ENCODE data around the gene DGKI. TPM values are rescaled to one million over a fixed set of nuclear protein-coding genes. Genes with fewer than 3 reads are reported as not detected.

Gene DGKI
- total RNA-seq, 1 experiment from 2014 or later = not detected

- no peaks in the 10 kb centered on the region for H3K4me1 ChIP-seq (ENCODE audit: low read length)
- no peaks in the 10 kb centered on the region for H3K9me2 ChIP-seq (replicated peaks; ENCODE audit: insufficient read depth, low read length)
- no peaks in the 10 kb centered on the region for H4K20me1 ChIP-seq (ENCODE audit: insufficient read depth, low read depth, low read length)
- no peak overlapping the region for H3K27ac ChIP-seq (ENCODE audit: low read length)
- no peaks in the 10 kb centered on the region for H3K9me3 ChIP-seq (ENCODE audit: low read length)
- no peak overlapping the region for H3K9ac ChIP-seq (ENCODE audit: low read length)
- H2AFZ ChIP-seq (ENCODE audit: low read length) = no peak overlapping the region
- H3K79me2 ChIP-seq (ENCODE audit: low read length) = no peaks in the 10 kb centered on the region
- H3K4me2 ChIP-seq (ENCODE audit: low read depth, low read length, poor library complexity, severe bottlenecking) = no peak overlapping the region
- DNase-seq = peak; percentile 82
- H3K4me3 ChIP-seq (ENCODE audit: low read length) = no peak overlapping the region
- H3K27me3 ChIP-seq (ENCODE audit: low read length) = no peaks in the 10 kb centered on the region
- no peaks in the 10 kb centered on the region for H3K36me3 ChIP-seq (ENCODE audit: insufficient read depth, low read length)
Observed at GRCh38 chr7:137606061-137606674, 240.6 kb downstream of the DGKI start.

GRCh38 chr7:137603043-137603442 is 243.7 kb downstream of the DGKI start:
- Histone ChIP-seq H3K4me1 (ENCODE audit: low read length) (no peaks in the 10 kb centered on the region), H3K27ac (ENCODE audit: low read length) (no peak overlapping the region), H3K79me2 (ENCODE audit: low read length) (no peaks in the 10 kb centered on the region), H3K4me3 (ENCODE audit: low read length) (no peak overlapping the region), H4K20me1 (ENCODE audit: insufficient read depth, low read depth, low read length) (no peaks in the 10 kb centered on the region), H3K9me3 (ENCODE audit: low read length) (no peaks in the 10 kb centered on the region), H3K27me3 (ENCODE audit: low read length) (no peaks in the 10 kb centered on the region), H3K36me3 (ENCODE audit: insufficient read depth, low read length) (no peaks in the 10 kb centered on the region), H3K9me2 (replicated peaks; ENCODE audit: insufficient read depth, low read length) (no peaks in the 10 kb centered on the region), H2AFZ (ENCODE audit: low read length) (no peak overlapping the region), H3K9ac (ENCODE audit: low read length) (no peak overlapping the region), H3K4me2 (ENCODE audit: low read depth, low read length, poor library complexity, severe bottlenecking) (no peak overlapping the region)
- no peak for DNase-seq

GRCh38 chr7:137601642-137602041 is 245.1 kb downstream of the DGKI start:
- no peaks in the 10 kb centered on the region for H3K36me3 ChIP-seq (ENCODE audit: insufficient read depth, low read length)
- H3K4me2 ChIP-seq (ENCODE audit: low read depth, low read length, poor library complexity, severe bottlenecking) = no peak overlapping the region
- no peaks in the 10 kb centered on the region for H3K4me1 ChIP-seq (ENCODE audit: low read length)
- H3K79me2 ChIP-seq (ENCODE audit: low read length) = no peaks in the 10 kb centered on the region
- no peaks in the 10 kb centered on the region for H3K27me3 ChIP-seq (ENCODE audit: low read length)
- H3K9me3 ChIP-seq (ENCODE audit: low read length) = no peaks in the 10 kb centered on the region
- no peak overlapping the region for H3K4me3 ChIP-seq (ENCODE audit: low read length)
- no peak overlapping the region for H3K9ac ChIP-seq (ENCODE audit: low read length)
- no peak overlapping the region for H2AFZ ChIP-seq (ENCODE audit: low read length)
- H4K20me1 ChIP-seq (ENCODE audit: insufficient read depth, low read depth, low read length) = no peaks in the 10 kb centered on the region
- no peak overlapping the region for H3K27ac ChIP-seq (ENCODE audit: low read length)
- DNase-seq = no peak
- H3K9me2 ChIP-seq (replicated peaks; ENCODE audit: insufficient read depth, low read length) = no peaks in the 10 kb centered on the region

- Histone ChIP-seq H3K36me3 (ENCODE audit: insufficient read depth, low read length) (no peaks in the 10 kb centered on the region), H3K4me1 (ENCODE audit: low read length) (no peaks in the 10 kb centered on the region), H3K27me3 (ENCODE audit: low read length) (no peaks in the 10 kb centered on the region), H4K20me1 (ENCODE audit: insufficient read depth, low read depth, low read length) (no peaks in the 10 kb centered on the region), H3K27ac (ENCODE audit: low read length) (no peak overlapping the region), H3K9ac (ENCODE audit: low read length) (no peak overlapping the region), H3K4me2 (ENCODE audit: low read depth, low read length, poor library complexity, severe bottlenecking) (no peak overlapping the region), H3K9me3 (ENCODE audit: low read length) (no peaks in the 10 kb centered on the region), H2AFZ (ENCODE audit: low read length) (no peak overlapping the region), H3K9me2 (replicated peaks; ENCODE audit: insufficient read depth, low read length) (no peaks in the 10 kb centered on the region), H3K4me3 (ENCODE audit: low read length) (no peak overlapping the region), H3K79me2 (ENCODE audit: low read length) (no peaks in the 10 kb centered on the region)
- DNase-seq = no peak
Observed at GRCh38 chr7:137597856-137598255, 248.9 kb downstream of the DGKI start.

- Histone ChIP-seq H3K27ac (ENCODE audit: low read length) (no peak overlapping the region), H3K4me2 (ENCODE audit: low read depth, low read length, poor library complexity, severe bottlenecking) (no peak overlapping the region), H3K4me1 (ENCODE audit: low read length) (no peaks in the 10 kb centered on the region), H3K4me3 (ENCODE audit: low read length) (no peak overlapping the region), H3K9me2 (replicated peaks; ENCODE audit: insufficient read depth, low read length) (no peaks in the 10 kb centered on the region), H2AFZ (ENCODE audit: low read length) (no peak overlapping the region), H4K20me1 (ENCODE audit: insufficient read depth, low read depth, low read length) (no peaks in the 10 kb centered on the region), H3K36me3 (ENCODE audit: insufficient read depth, low read length) (no peaks in the 10 kb centered on the region), H3K79me2 (ENCODE audit: low read length) (no peaks in the 10 kb centered on the region), H3K9ac (ENCODE audit: low read length) (no peak overlapping the region), H3K27me3 (ENCODE audit: low read length) (no peaks in the 10 kb centered on the region), H3K9me3 (ENCODE audit: low read length) (no peaks in the 10 kb centered on the region)
- no peak for DNase-seq
Observed at GRCh38 chr7:137593115-137593711, 253.6 kb downstream of the DGKI start.

- no peak overlapping the region for H2AFZ ChIP-seq (ENCODE audit: low read length)
- peak; percentile 66 for DNase-seq
Observed at GRCh38 chr7:137592232-137592896, 254.4 kb downstream of the DGKI start.

GRCh38 chr7:137591421-137591837 is 255.3 kb downstream of the DGKI start:
- H3K4me3 ChIP-seq (ENCODE audit: low read length) = no peak overlapping the region
- H3K9me2 ChIP-seq (replicated peaks; ENCODE audit: insufficient read depth, low read length) = no peaks in the 10 kb centered on the region
- no peaks in the 10 kb centered on the region for H4K20me1 ChIP-seq (ENCODE audit: insufficient read depth, low read depth, low read length)
- no peak overlapping the region for H2AFZ ChIP-seq (ENCODE audit: low read length)
- no peak overlapping the region for H3K4me2 ChIP-seq (ENCODE audit: low read depth, low read length, poor library complexity, severe bottlenecking)
- H3K79me2 ChIP-seq (ENCODE audit: low read length) = no peaks in the 10 kb centered on the region
- no peaks in the 10 kb centered on the region for H3K9me3 ChIP-seq (ENCODE audit: low read length)
- no peaks in the 10 kb centered on the region for H3K27me3 ChIP-seq (ENCODE audit: low read length)
- no peak for DNase-seq
- no peak overlapping the region for H3K9ac ChIP-seq (ENCODE audit: low read length)
- H3K36me3 ChIP-seq (ENCODE audit: insufficient read depth, low read length) = no peaks in the 10 kb centered on the region
- H3K4me1 ChIP-seq (ENCODE audit: low read length) = no peaks in the 10 kb centered on the region
- H3K27ac ChIP-seq (ENCODE audit: low read length) = no peak overlapping the region

More at GRCh38 chr7:137592232-137592896, 254.4 kb downstream of the DGKI start:
- H3K79me2 ChIP-seq (ENCODE audit: low read length) = no peaks in the 10 kb centered on the region
- no peak overlapping the region for H3K27ac ChIP-seq (ENCODE audit: low read length)
- no peaks in the 10 kb centered on the region for H3K27me3 ChIP-seq (ENCODE audit: low read length)
- no peaks in the 10 kb centered on the region for H3K4me1 ChIP-seq (ENCODE audit: low read length)
- H4K20me1 ChIP-seq (ENCODE audit: insufficient read depth, low read depth, low read length) = no peaks in the 10 kb centered on the region
- H3K9me2 ChIP-seq (replicated peaks; ENCODE audit: insufficient read depth, low read length) = no peaks in the 10 kb centered on the region
- no peak overlapping the region for H3K4me3 ChIP-seq (ENCODE audit: low read length)
- no peak overlapping the region for H3K9ac ChIP-seq (ENCODE audit: low read length)
- no peaks in the 10 kb centered on the region for H3K9me3 ChIP-seq (ENCODE audit: low read length)
- H3K4me2 ChIP-seq (ENCODE audit: low read depth, low read length, poor library complexity, severe bottlenecking) = no peak overlapping the region
- no peaks in the 10 kb centered on the region for H3K36me3 ChIP-seq (ENCODE audit: insufficient read depth, low read length)

- no peak overlapping the region for H3K4me3 ChIP-seq (ENCODE audit: low read length)
- H3K4me1 ChIP-seq (ENCODE audit: low read length) = no peaks in the 10 kb centered on the region
- no peaks in the 10 kb centered on the region for H3K79me2 ChIP-seq (ENCODE audit: low read length)
- DNase-seq = no peak
- no peaks in the 10 kb centered on the region for H4K20me1 ChIP-seq (ENCODE audit: insufficient read depth, low read depth, low read length)
- no peak overlapping the region for H3K9ac ChIP-seq (ENCODE audit: low read length)
- no peak overlapping the region for H2AFZ ChIP-seq (ENCODE audit: low read length)
- H3K36me3 ChIP-seq (ENCODE audit: insufficient read depth, low read length) = no peaks in the 10 kb centered on the region
- no peaks in the 10 kb centered on the region for H3K9me2 ChIP-seq (replicated peaks; ENCODE audit: insufficient read depth, low read length)
- no peak overlapping the region for H3K4me2 ChIP-seq (ENCODE audit: low read depth, low read length, poor library complexity, severe bottlenecking)
- H3K27me3 ChIP-seq (ENCODE audit: low read length) = no peaks in the 10 kb centered on the region
- H3K9me3 ChIP-seq (ENCODE audit: low read length) = no peaks in the 10 kb centered on the region
- H3K27ac ChIP-seq (ENCODE audit: low read length) = no peak overlapping the region
Observed at GRCh38 chr7:137590756-137591305, 255.9 kb downstream of the DGKI start.

All from Karpas-422 (cell line).